CD4-positive, CD25-positive, alpha-beta regulatory T cell (primary cell): ENCODE measurements around the gene FMNL2. TPM values are rescaled to one million over a fixed set of nuclear protein-coding genes. Genes with fewer than 3 reads are reported as not detected.

Source experiments
- ATAC-seq, 2 donors: fragments of 150-1000 bp; cut with Tn5 transposase; one replicate each; pipeline ENCODE4 v1.10.0; 2021; ENCODE audit warnings: low read depth in 2 of 2, moderate number of reproducible peaks in 2 of 2, moderate library complexity in 1 of 2
- DNase-seq, 3 donors: peaks; one replicate each; pipeline versions ENCODE4 v3.0.0 to v3.0.0-alpha.2; 2012 to 2022; ENCODE audit warnings: mixed read lengths in 1 of 3
- H3K27ac ChIP-seq: one replicate; pipeline ENCODE4 v1.7.0; 2013; ENCODE audit warnings: mild to moderate bottlenecking, low read length; ENCODE audit not compliant: insufficient read depth, poor library complexity, severe bottlenecking
- H3K27me3 ChIP-seq: one replicate; pipeline ENCODE4 v1.7.0; 2013; ENCODE audit warnings: low read length; ENCODE audit not compliant: control insufficient read depth, insufficient read depth
- H3K36me3 ChIP-seq: one replicate; pipeline ENCODE4 v1.7.0; 2013; ENCODE audit warnings: mild to moderate bottlenecking, low read length, moderate library complexity; ENCODE audit not compliant: control insufficient read depth, insufficient read depth
- H3K4me1 ChIP-seq: 2 replicates; pipeline ENCODE4 v1.7.0; 2013; ENCODE audit warnings: mild to moderate bottlenecking, low read length; ENCODE audit not compliant: insufficient read depth, control insufficient read depth, poor library complexity, severe bottlenecking
- H3K4me3 ChIP-seq: one replicate; pipeline ENCODE4 v1.7.0; 2013; ENCODE audit warnings: low read depth, mild to moderate bottlenecking, low read length, moderate library complexity
- H3K9me3 ChIP-seq, 2 experiments: 1 replicate in 1 of 2; 2 replicates in 1 of 2; pipeline ENCODE4 v1.7.0; 2013; ENCODE audit warnings: low read length in 2 of 2, mild to moderate bottlenecking in 1 of 2, moderate library complexity in 1 of 2; ENCODE audit not compliant: control insufficient read depth in 2 of 2
- H3K27ac Mint-ChIP-seq, 3 donors: one replicate each; pipeline ENCODE4 v1.8.0; 2020 to 2022; ENCODE audit warnings: mild to moderate bottlenecking in 3 of 3, mixed read lengths in 3 of 3, moderate library complexity in 2 of 3
- H3K27me3 Mint-ChIP-seq: one replicate; pipeline ENCODE4 v1.8.0; 2022; ENCODE audit warnings: mild to moderate bottlenecking, mixed read lengths
- H3K36me3 Mint-ChIP-seq: one replicate; pipeline ENCODE4 v1.8.0; 2020; ENCODE audit warnings: mixed read lengths
- H3K4me1 Mint-ChIP-seq, 4 donors: one replicate each; pipeline ENCODE4 v1.8.0; 2020 to 2022; ENCODE audit warnings: mixed read lengths in 4 of 4, mild to moderate bottlenecking in 1 of 4
- H3K4me3 Mint-ChIP-seq, 4 donors: one replicate each; pipeline ENCODE4 v1.8.0; 2020 to 2022; ENCODE audit warnings: mild to moderate bottlenecking in 4 of 4, mixed read lengths in 4 of 4, moderate library complexity in 3 of 4
- H3K9me3 Mint-ChIP-seq, 7 donors: one replicate each; pipeline ENCODE4 v1.8.0; 2020 to 2022; ENCODE audit warnings: mixed read lengths in 7 of 7, mild to moderate bottlenecking in 3 of 7, moderate library complexity in 2 of 7
- polyA plus RNA-seq, 4 donors: library from polyadenylated mRNA; unstranded; fragments of 300-500 nt; fragmentation: Illumina TruSeq; gene quantifications; one replicate each; pipeline ENCODE4 v1.2.3, GENCODE V29; 2021
- total RNA-seq: library from RNA; stranded (reverse); gene quantifications from one replicate; pipeline ENCODE4 v1.2.3, GENCODE V29; 2022

The FMNL2 gene
- total and polyA plus RNA-seq, 5 donors from 2014 or later: 0.07 to 0.30 (median 0.14) TPM; not detected in 1

DNA sequence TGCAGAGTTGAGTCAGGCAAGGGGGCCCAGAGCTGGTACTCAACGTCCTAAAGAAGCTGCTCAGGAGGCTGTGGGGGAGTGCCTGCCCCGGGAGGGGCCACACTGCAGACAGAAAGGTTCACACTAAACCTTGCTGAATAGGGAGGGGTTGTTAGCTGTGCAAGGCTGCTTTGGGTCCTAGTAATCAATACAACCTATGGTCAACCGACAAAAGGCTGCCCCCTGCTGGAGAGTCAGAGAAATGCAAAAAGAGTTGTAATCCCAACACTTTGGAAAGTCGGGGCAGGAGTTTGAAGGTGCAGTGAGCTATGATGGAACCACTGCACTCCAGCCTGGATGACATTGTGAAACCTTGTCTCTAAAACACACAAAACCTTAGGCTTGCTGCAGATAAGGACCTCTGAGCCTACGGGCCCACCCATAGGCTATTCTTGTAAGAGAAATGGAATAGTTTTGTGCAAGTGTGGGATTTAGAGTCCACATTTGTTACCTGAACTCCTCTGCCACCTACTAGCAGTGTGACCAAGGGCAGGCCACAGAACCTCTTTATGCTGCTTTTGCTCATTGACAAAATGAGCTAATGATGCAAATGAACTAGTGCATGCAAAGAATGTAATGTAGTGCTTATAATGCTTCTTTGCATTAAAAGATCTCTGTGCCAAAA is 300.8 kb downstream of the FMNL2 start:
- no peaks in the 10 kb centered on the region for H3K9me3 Mint-ChIP-seq
- H3K4me1 Mint-ChIP-seq: peaks cover 0 to 4% (median under 1%) of the 10 kb centered on the region in 4 donors
- Histone ChIP-seq H3K27me3 (no peaks in the 10 kb centered on the region), H3K9me3 (no peaks in the 10 kb centered on the region), H3K36me3 (no peaks in the 10 kb centered on the region), H3K4me3 (no peak overlapping the region), H3K27ac (no peak overlapping the region), H3K4me1 (no peaks in the 10 kb centered on the region)
- DNase-seq (peak; percentile 42 to 61 (median 47)), ATAC-seq (peak; percentile 50 to 60)
- H3K27ac Mint-ChIP-seq: no peak overlapping the region
- no peaks in the 10 kb centered on the region for H3K36me3 Mint-ChIP-seq
- H3K27me3 Mint-ChIP-seq: peaks cover 5% of the 10 kb centered on the region
- H3K4me3 Mint-ChIP-seq: no peak overlapping the region

GRCh38 chr2:152637251-152637650 is 302.3 kb downstream of the FMNL2 start:
- ATAC-seq: no peak
- H3K27ac ChIP-seq: no peak overlapping the region
- no peaks in the 10 kb centered on the region for H3K4me1 ChIP-seq
- Mint-ChIP-seq H3K9me3 (no peaks in the 10 kb centered on the region), H3K36me3 (no peaks in the 10 kb centered on the region), H3K4me3 (no peak overlapping the region), H3K27ac (no peak overlapping the region), H3K27me3 (peaks cover 5% of the 10 kb centered on the region), H3K4me1 (peaks cover 0 to 4% (median under 1%) of the 10 kb centered on the region in 4 donors)
- no peaks in the 10 kb centered on the region for H3K36me3 ChIP-seq
- no peak overlapping the region for H3K4me3 ChIP-seq
- no peaks in the 10 kb centered on the region for H3K9me3 ChIP-seq
- H3K27me3 ChIP-seq: no peaks in the 10 kb centered on the region
- no peak for DNase-seq

- ATAC-seq (no peak), DNase-seq (no peak)
- Mint-ChIP-seq H3K27me3 (peaks cover 5% of the 10 kb centered on the region), H3K4me3 (no peak overlapping the region), H3K27ac (no peak overlapping the region), H3K4me1 (peaks cover 0 to 4% (median under 1%) of the 10 kb centered on the region in 4 donors), H3K36me3 (no peaks in the 10 kb centered on the region), H3K9me3 (no peaks in the 10 kb centered on the region)
- Histone ChIP-seq H3K27me3 (no peaks in the 10 kb centered on the region), H3K36me3 (no peaks in the 10 kb centered on the region), H3K4me3 (no peak overlapping the region), H3K9me3 (no peaks in the 10 kb centered on the region), H3K27ac (no peak overlapping the region), H3K4me1 (no peaks in the 10 kb centered on the region)
Measured at GRCh38 chr2:152638056-152638455, 303.1 kb downstream of the FMNL2 start.

GRCh38 chr2:152638590-152638989 is 303.6 kb downstream of the FMNL2 start:
- Histone ChIP-seq H3K27ac (no peak overlapping the region), H3K27me3 (no peaks in the 10 kb centered on the region), H3K4me1 (no peaks in the 10 kb centered on the region), H3K4me3 (no peak overlapping the region), H3K36me3 (no peaks in the 10 kb centered on the region), H3K9me3 (no peaks in the 10 kb centered on the region)
- no peak overlapping the region for H3K4me3 Mint-ChIP-seq
- H3K36me3 Mint-ChIP-seq: no peaks in the 10 kb centered on the region
- DNase-seq: no peak
- no peaks in the 10 kb centered on the region for H3K9me3 Mint-ChIP-seq
- ATAC-seq: no peak
- peaks cover 5% of the 10 kb centered on the region for H3K27me3 Mint-ChIP-seq
- no peak overlapping the region for H3K27ac Mint-ChIP-seq
- H3K4me1 Mint-ChIP-seq: peaks cover 0 to 4% (median under 1%) of the 10 kb centered on the region in 4 donors

GRCh38 chr2:152644189-152644873 is 309.4 kb downstream of the FMNL2 start:
- no peak overlapping the region for H3K27ac ChIP-seq
- Mint-ChIP-seq H3K4me1 (peaks cover 0 to 3% (median 0%) of the 10 kb centered on the region in 4 donors), H3K9me3 (no peaks in the 10 kb centered on the region), H3K27ac (no peak overlapping the region), H3K4me3 (no peak overlapping the region), H3K36me3 (no peaks in the 10 kb centered on the region), H3K27me3 (no peaks in the 10 kb centered on the region)
- H3K9me3 ChIP-seq: no peaks in the 10 kb centered on the region
- DNase-seq (no peak), ATAC-seq (no peak)
- no peaks in the 10 kb centered on the region for H3K27me3 ChIP-seq
- no peak overlapping the region for H3K4me3 ChIP-seq
- H3K36me3 ChIP-seq: no peaks in the 10 kb centered on the region
- no peaks in the 10 kb centered on the region for H3K4me1 ChIP-seq

DNA sequence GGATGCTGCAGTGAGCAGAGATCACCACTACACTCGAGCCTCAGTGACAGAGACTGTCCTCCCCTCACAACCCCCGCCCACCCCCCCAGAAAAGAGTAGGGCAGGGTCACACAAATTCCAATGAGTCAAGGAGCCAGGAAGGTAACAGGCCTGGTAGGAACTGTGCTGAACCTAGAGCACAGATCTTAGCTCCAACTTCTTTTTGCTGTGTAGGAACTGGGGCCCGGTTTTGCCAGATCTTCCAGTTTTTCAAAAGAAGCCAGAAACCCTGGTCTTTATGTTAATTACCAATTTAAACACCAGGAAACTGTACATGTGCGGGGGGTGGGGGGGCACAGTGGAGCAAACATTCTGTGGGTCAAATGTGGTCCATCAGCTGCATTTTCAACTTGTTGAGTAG is 311.3 kb downstream of the FMNL2 start:
- H3K27ac ChIP-seq: no peak overlapping the region
- H3K4me3 ChIP-seq: no peak overlapping the region
- H3K27me3 Mint-ChIP-seq: no peaks in the 10 kb centered on the region
- DNase-seq (no peak), ATAC-seq (no peak)
- no peaks in the 10 kb centered on the region for H3K36me3 ChIP-seq
- H3K4me3 Mint-ChIP-seq: no peak overlapping the region
- H3K27ac Mint-ChIP-seq: no peak overlapping the region
- no peaks in the 10 kb centered on the region for H3K9me3 Mint-ChIP-seq
- no peaks in the 10 kb centered on the region for H3K36me3 Mint-ChIP-seq
- no peaks in the 10 kb centered on the region for H3K27me3 ChIP-seq
- H3K4me1 ChIP-seq: no peaks in the 10 kb centered on the region
- H3K9me3 ChIP-seq: no peaks in the 10 kb centered on the region
- H3K4me1 Mint-ChIP-seq: peaks cover 0 to 3% (median 0%) of the 10 kb centered on the region in 4 donors

DNA sequence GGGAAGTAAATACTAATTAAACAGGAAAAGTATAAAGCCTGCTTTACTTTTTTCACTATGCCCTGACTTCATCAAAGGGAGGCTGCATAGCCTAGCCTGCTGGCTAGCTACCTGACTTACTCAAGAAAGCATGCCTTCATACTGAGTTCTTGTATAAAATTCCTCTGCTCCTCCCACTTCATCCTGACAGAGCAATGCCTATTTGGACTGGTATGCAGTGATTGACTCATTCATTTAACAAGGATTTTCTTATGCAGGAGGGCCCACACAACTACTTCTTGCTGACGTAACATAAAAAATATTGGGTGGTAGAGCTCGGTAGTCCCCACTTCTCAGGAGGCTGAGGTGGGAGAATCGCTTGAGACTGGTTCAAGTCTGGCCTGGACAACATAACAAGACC is 311.8 kb downstream of the FMNL2 start:
- no peaks in the 10 kb centered on the region for H3K27me3 Mint-ChIP-seq
- H3K9me3 Mint-ChIP-seq: no peaks in the 10 kb centered on the region
- no peak for DNase-seq
- Histone ChIP-seq H3K4me1 (no peaks in the 10 kb centered on the region), H3K27ac (no peak overlapping the region), H3K36me3 (peaks cover 1% of the 10 kb centered on the region), H3K4me3 (no peak overlapping the region), H3K27me3 (no peaks in the 10 kb centered on the region), H3K9me3 (no peaks in the 10 kb centered on the region)
- no peak for ATAC-seq
- no peak overlapping the region for H3K4me3 Mint-ChIP-seq
- no peaks in the 10 kb centered on the region for H3K36me3 Mint-ChIP-seq
- H3K27ac Mint-ChIP-seq: no peak overlapping the region
- H3K4me1 Mint-ChIP-seq: peaks cover 0 to 3% (median 0%) of the 10 kb centered on the region in 4 donors

DNA sequence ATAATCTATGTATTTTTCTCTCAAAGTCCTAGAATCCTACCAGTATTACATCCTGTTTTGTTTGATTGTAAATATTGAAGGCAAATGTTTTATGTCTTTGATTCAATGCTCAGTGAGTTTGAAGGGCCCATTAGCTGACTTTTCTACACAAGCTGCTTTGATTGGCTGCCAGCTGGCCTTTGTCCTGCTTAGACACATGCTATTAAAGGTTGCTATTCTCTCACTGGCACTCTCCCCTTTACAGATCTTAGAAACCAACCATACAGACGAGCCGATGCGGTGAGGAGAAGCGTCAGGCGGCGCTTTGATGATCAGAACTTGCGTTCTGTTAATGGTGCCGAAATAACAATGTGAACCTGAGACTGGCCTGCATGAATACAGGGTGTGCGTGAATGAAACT is 312.6 kb downstream of the FMNL2 start:
- Mint-ChIP-seq H3K27me3 (no peaks in the 10 kb centered on the region), H3K4me3 (no peak overlapping the region), H3K9me3 (no peaks in the 10 kb centered on the region), H3K27ac (peak overlapping the region in 2 of 3 donors; percentile 37 to 87), H3K4me1 (peaks cover 0 to 3% (median 0%) of the 10 kb centered on the region in 4 donors), H3K36me3 (no peaks in the 10 kb centered on the region)
- Histone ChIP-seq H3K4me1 (no peaks in the 10 kb centered on the region), H3K36me3 (peaks cover 2% of the 10 kb centered on the region), H3K27me3 (no peaks in the 10 kb centered on the region), H3K9me3 (no peaks in the 10 kb centered on the region), H3K4me3 (no peak overlapping the region), H3K27ac (no peak overlapping the region)
- DNase-seq (no peak), ATAC-seq (no peak)
